CD4-positive, alpha-beta memory T cell (primary cell): ENCODE measurements around the gene SCN1A. TPM values are rescaled to one million over a fixed set of nuclear protein-coding genes. Genes with fewer than 3 reads are reported as not detected.
"Not testable (repeated sequence)": the region's sequence is repeated elsewhere in the genome, so short reads cannot be mapped to it uniquely, and the experiment has no call there.

Experiments
- CTCF ChIA-PET: fragments of 350-600 bp; sonication (Branson Sonifier 250); formaldehyde crosslinking; loops from one replicate; lab custom pipeline; 2021; ENCODE audit warnings: inconsistent platforms; ENCODE audit not compliant: partially characterized antibody; lab: Charles Lee
- POLR2A ChIA-PET: fragments of 350-600 bp; sonication (Branson Sonifier 250); formaldehyde crosslinking; loops from one replicate; lab custom pipeline; 2021; ENCODE audit not compliant: partially characterized antibody; lab: Charles Lee
- DNase-seq, 5 donors: peaks; one replicate each; pipeline versions ENCODE4 v3.0.0 to v3.0.0-alpha.2; 2020 to 2022; ENCODE audit warnings: mixed read lengths in 1 of 5
- H3K27ac ChIP-seq: one replicate; pipeline ENCODE4 v1.7.0; 2013; ENCODE audit warnings: low read depth, low read length
- H3K27me3 ChIP-seq: 2 replicates; pipeline ENCODE4 v1.7.0; 2013; ENCODE audit warnings: mild to moderate bottlenecking, low read length, moderate library complexity; ENCODE audit not compliant: insufficient read depth
- H3K36me3 ChIP-seq: 2 replicates; pipeline ENCODE4 v1.7.0; 2013; ENCODE audit warnings: mild to moderate bottlenecking, low read length, moderate library complexity; ENCODE audit not compliant: insufficient read depth
- H3K4me1 ChIP-seq: 2 replicates; pipeline ENCODE4 v1.7.0; 2013; ENCODE audit warnings: mild to moderate bottlenecking, low read length, moderate library complexity; ENCODE audit not compliant: insufficient read depth
- H3K4me3 ChIP-seq, 2 donors: one replicate each; pipeline ENCODE4 v1.7.0; 2013; ENCODE audit warnings: low read length in 2 of 2, mild to moderate bottlenecking in 1 of 2
- H3K9me3 ChIP-seq, 2 donors: one replicate each; pipeline ENCODE4 v1.7.0; 2013; ENCODE audit warnings: low read length in 2 of 2, control low read depth in 1 of 2; ENCODE audit not compliant: control insufficient read depth in 1 of 2
- H3K27ac Mint-ChIP-seq, 7 donors: one replicate each; pipeline ENCODE4 v1.8.0; 2020 to 2021; ENCODE audit warnings: mixed read lengths in 7 of 7, mild to moderate bottlenecking in 6 of 7, inconsistent platforms in 3 of 7, moderate library complexity in 3 of 7
- H3K27me3 Mint-ChIP-seq, 2 donors: one replicate each; pipeline ENCODE4 v1.8.0; 2020 to 2021; ENCODE audit warnings: mixed read lengths in 2 of 2
- H3K36me3 Mint-ChIP-seq, 2 donors: one replicate each; pipeline ENCODE4 v1.8.0; 2020 to 2021; ENCODE audit warnings: mixed read lengths in 2 of 2, inconsistent platforms in 1 of 2, mild to moderate bottlenecking in 1 of 2
- H3K4me1 Mint-ChIP-seq, 4 donors: one replicate each; pipeline ENCODE4 v1.8.0; 2020 to 2021; ENCODE audit warnings: mixed read lengths in 4 of 4, mild to moderate bottlenecking in 1 of 4
- H3K4me3 Mint-ChIP-seq, 8 donors: one replicate each; pipeline ENCODE4 v1.8.0; 2020 to 2021; ENCODE audit warnings: mixed read lengths in 8 of 8, mild to moderate bottlenecking in 7 of 8, moderate library complexity in 6 of 8, inconsistent platforms in 3 of 8
- H3K9me3 Mint-ChIP-seq, 8 donors: one replicate each; pipeline ENCODE4 v1.8.0; 2020 to 2021; ENCODE audit warnings: mixed read lengths in 8 of 8, mild to moderate bottlenecking in 5 of 8, inconsistent platforms in 3 of 8, moderate library complexity in 1 of 8
- intact Hi-C: fragments of 100-400 bp; cut with micrococcal nuclease; formaldehyde crosslinking; loops from one replicate; pipeline ENCODE4 v1.15.1; 2023
- polyA plus RNA-seq, 2 donors: library from polyadenylated mRNA; unstranded; fragments of 300-500 nt; fragmentation: Illumina TruSeq; gene quantifications; one replicate each; pipeline ENCODE4 v1.2.3, GENCODE V29; 2021
- total RNA-seq, 2 experiments: library from RNA; stranded (reverse); gene quantifications; one replicate each; pipeline ENCODE4 v1.2.3, GENCODE V29; 2021

Gene SCN1A
- total and polyA plus RNA-seq, 4 experiments from 2014 or later, result not detected

DNA sequence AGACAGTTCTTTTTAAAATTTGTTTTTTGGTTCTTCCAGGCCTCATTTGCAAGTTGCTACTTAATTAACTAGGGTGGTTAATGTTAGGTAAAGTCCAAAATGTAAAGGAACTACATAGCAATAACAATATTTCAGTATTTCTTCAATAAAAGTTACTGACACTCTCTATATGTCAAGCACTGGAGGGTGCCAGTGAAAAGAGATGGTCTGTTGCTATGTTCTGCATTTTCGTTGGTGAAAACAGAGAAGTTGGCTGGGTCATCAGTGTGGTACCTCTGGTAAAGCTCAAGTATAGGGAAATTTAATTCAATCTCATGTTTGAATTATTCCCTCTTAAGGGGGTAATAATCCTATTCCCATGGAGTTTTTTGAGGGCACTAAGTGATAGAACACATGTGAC lies 16.3 kb upstream of the SCN1A start:
- Mint-ChIP-seq H3K27ac (no peak overlapping the region), H3K27me3 (peaks cover 2% of the 10 kb centered on the region in 2 donors), H3K4me3 (no peak overlapping the region), H3K36me3 (no peaks in the 10 kb centered on the region), H3K9me3 (peaks cover 0 to 5% (median 0%) of the 10 kb centered on the region in 8 donors), H3K4me1 (no peaks in the 10 kb centered on the region)
- H3K27me3 ChIP-seq, result no peaks in the 10 kb centered on the region
- H3K9me3 ChIP-seq, result no peaks in the 10 kb centered on the region
- CTCF ChIA-PET, result no interaction called here
- no peak overlapping the region for H3K27ac ChIP-seq
- POLR2A ChIA-PET, result no interaction called here
- no peak for DNase-seq
- no peaks in the 10 kb centered on the region for H3K4me1 ChIP-seq
- H3K36me3 ChIP-seq, result no peaks in the 10 kb centered on the region
- no peak overlapping the region for H3K4me3 ChIP-seq
- intact Hi-C loops, result no loop called here

DNA sequence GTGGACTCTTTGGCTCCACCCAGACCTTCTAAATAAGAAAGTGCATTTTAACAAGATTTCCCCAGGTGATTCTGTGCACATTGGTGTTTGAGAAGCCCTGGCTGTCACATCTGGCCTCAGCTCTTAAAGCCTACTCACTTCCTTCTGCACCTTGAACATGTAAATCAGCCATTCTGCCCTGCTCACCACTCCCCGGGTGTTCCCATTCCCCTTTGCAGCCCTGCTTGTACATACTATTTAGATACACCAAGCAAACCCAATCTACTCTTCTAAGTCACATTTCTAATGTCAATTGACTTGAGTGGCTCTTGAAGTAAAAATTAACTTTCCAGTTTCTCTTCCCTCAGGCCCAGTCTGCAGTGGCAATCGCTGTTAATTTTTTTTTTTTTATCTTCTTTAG lies 13.1 kb upstream of the SCN1A start:
- CTCF ChIA-PET, result interaction anchor here (1.1 to 1.2 kb wide), 2 partner anchors 9 to 17 kb away, joined by 3 read pairs; no protein-coding TSS in a partner anchor

DNA sequence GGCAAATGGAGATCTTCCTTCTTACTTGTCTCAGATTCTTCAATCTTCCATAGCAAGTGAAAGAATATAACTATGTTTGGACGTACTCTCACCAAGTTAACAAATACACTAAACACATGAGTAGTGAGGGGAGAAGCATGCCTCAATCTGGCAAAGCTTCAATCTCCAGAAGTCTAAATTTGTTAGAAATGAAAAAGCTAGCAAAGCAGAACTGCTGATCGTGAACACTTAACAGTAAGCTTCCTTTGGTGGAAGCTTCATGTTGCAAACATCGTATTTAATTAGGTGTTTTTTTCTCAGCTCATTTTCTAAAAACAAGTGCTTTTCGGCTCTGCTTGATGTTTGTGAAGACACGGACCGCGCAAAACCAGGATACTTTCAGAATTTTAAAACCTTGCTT lies 12.7 kb upstream of the SCN1A start:
- intact Hi-C loops, result no loop called here
- Mint-ChIP-seq H3K27me3 (peaks cover 0 to 4% of the 10 kb centered on the region in 2 donors), H3K4me1 (no peaks in the 10 kb centered on the region), H3K36me3 (no peaks in the 10 kb centered on the region), H3K27ac (no peak overlapping the region), H3K4me3 (no peak overlapping the region), H3K9me3 (peaks cover 0 to 8% (median 0%) of the 10 kb centered on the region in 8 donors)
- H3K36me3 ChIP-seq, result no peaks in the 10 kb centered on the region
- ChIA-PET POLR2A (no interaction called here), CTCF (interaction anchor here (1.1 to 1.2 kb wide), 3 partner anchors 10 to 16 kb away, joined by 3 to 6 read pairs (median 3); partner anchors contain the start of gene SCN1A)
- H3K27ac ChIP-seq, result no peak overlapping the region
- H3K27me3 ChIP-seq, result no peaks in the 10 kb centered on the region
- no peak for DNase-seq
- no peaks in the 10 kb centered on the region for H3K4me1 ChIP-seq
- H3K9me3 ChIP-seq, result no peaks in the 10 kb centered on the region
- no peak overlapping the region for H3K4me3 ChIP-seq

More for the DNA sequence above, 13.1 kb upstream of the SCN1A start:
- H3K4me1 ChIP-seq, result no peaks in the 10 kb centered on the region
- no peak overlapping the region for H3K27ac ChIP-seq
- Mint-ChIP-seq H3K36me3 (no peaks in the 10 kb centered on the region), H3K27me3 (peaks cover 2 to 4% of the 10 kb centered on the region in 2 donors), H3K9me3 (peaks cover 0 to 8% (median 0%) of the 10 kb centered on the region in 8 donors), H3K4me3 (no peak overlapping the region), H3K4me1 (no peaks in the 10 kb centered on the region), H3K27ac (no peak overlapping the region)
- POLR2A ChIA-PET, result no interaction called here
- no peak for DNase-seq
- H3K4me3 ChIP-seq, result no peak overlapping the region
- intact Hi-C loops, result no loop called here
- no peaks in the 10 kb centered on the region for H3K27me3 ChIP-seq
- H3K36me3 ChIP-seq, result no peaks in the 10 kb centered on the region
- no peaks in the 10 kb centered on the region for H3K9me3 ChIP-seq

- intact Hi-C loops, result not testable (repeated sequence)
These were observed 11.7 kb upstream of the SCN1A start for GRCh38 chr2:166139479-166139878.

DNA sequence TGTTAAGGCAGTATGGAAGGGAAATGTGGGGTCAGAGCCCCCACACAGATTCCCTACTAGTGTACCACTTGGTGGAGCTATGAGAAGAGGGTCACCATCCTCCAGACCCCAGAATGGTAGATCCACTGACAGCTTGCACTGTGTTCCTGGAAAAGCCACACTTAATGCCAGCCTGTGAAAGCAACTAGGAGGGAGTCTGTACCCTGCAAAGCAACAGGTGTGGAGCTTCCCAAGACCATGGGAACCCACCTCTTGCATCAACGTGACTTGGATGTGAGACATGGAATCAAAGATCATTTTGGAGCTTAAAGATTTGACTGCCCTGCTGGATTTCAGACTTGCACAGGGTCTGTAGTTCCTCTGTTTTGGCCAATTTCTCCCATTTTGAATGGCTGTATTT lies 10.8 kb upstream of the SCN1A start:
- Histone ChIP-seq H3K27me3 (no peaks in the 10 kb centered on the region), H3K4me1 (no peaks in the 10 kb centered on the region), H3K4me3 (no peak overlapping the region), H3K36me3 (no peaks in the 10 kb centered on the region), H3K9me3 (no peaks in the 10 kb centered on the region), H3K27ac (no peak overlapping the region)
- no peaks in the 10 kb centered on the region for H3K36me3 Mint-ChIP-seq
- H3K4me3 Mint-ChIP-seq, result no peak overlapping the region
- no peak for DNase-seq
- H3K4me1 Mint-ChIP-seq, result no peaks in the 10 kb centered on the region
- CTCF ChIA-PET, result interaction anchor here (1.5 kb wide), 1 partner anchor 11 kb away, joined by 6 read pairs; the partner anchor contains the start of gene SCN1A
- intact Hi-C loops, result no loop called here
- H3K27me3 Mint-ChIP-seq, result peaks cover 2 to 5% of the 10 kb centered on the region in 2 donors
- POLR2A ChIA-PET, result no interaction called here
- H3K27ac Mint-ChIP-seq, result no peak overlapping the region
- H3K9me3 Mint-ChIP-seq, result peaks cover 0 to 8% (median 0%) of the 10 kb centered on the region in 8 donors

More at GRCh38 chr2:166139479-166139878, 11.7 kb upstream of the SCN1A start:
- H3K4me3 ChIP-seq, H3K27me3 ChIP-seq, H3K9me3 Mint-ChIP-seq, H3K4me1 ChIP-seq, H3K36me3 Mint-ChIP-seq, H3K36me3 ChIP-seq, H3K27ac Mint-ChIP-seq, DNase-seq, H3K9me3 ChIP-seq, H3K4me3 Mint-ChIP-seq, H3K4me1 Mint-ChIP-seq, POLR2A ChIA-PET, H3K27ac ChIP-seq, H3K27me3 Mint-ChIP-seq: not testable (repeated sequence)
- CTCF ChIA-PET, result interaction anchor here (1.2 kb wide), 1 partner anchor 11 kb away, joined by 6 read pairs; the partner anchor contains the start of gene SCN1A

DNA sequence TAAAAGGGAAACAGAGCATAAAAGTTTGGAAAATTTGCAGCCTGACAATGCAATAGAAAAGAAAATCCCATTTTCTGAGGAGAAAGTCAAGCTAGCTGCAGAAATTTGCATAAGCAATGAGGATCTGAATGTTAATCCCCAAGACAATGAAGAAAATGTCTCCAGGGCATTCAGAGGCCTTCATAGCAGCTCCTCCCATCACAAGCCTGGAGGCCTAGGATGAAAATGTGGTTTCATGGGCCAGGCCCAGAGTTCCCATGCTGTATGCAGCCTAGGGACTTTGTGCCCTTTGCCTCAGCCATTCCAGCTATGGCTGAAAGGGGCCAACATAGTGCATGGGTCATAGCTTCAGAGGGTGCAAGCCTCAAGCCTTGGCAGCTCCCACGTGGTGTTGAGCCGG lies 10.3 kb upstream of the SCN1A start:
- intact Hi-C loops, result no loop called here
- no peaks in the 10 kb centered on the region for H3K27me3 ChIP-seq
- peaks cover 0 to 8% (median 0%) of the 10 kb centered on the region in 8 donors for H3K9me3 Mint-ChIP-seq
- no peaks in the 10 kb centered on the region for H3K4me1 Mint-ChIP-seq
- no peak overlapping the region for H3K27ac Mint-ChIP-seq
- no peak overlapping the region for H3K4me3 ChIP-seq
- no peaks in the 10 kb centered on the region for H3K9me3 ChIP-seq
- no peaks in the 10 kb centered on the region for H3K4me1 ChIP-seq
- ChIA-PET CTCF (interaction anchor here (1.5 kb wide), 1 partner anchor 11 kb away, joined by 6 read pairs; the partner anchor contains the start of gene SCN1A), POLR2A (no interaction called here)
- no peak overlapping the region for H3K4me3 Mint-ChIP-seq
- H3K27me3 Mint-ChIP-seq, result peaks cover 2 to 5% of the 10 kb centered on the region in 2 donors
- H3K27ac ChIP-seq, result no peak overlapping the region
- H3K36me3 ChIP-seq, result no peaks in the 10 kb centered on the region
- H3K36me3 Mint-ChIP-seq, result no peaks in the 10 kb centered on the region
- DNase-seq, result no peak

GRCh38 chr2:166137331-166137730 lies 9.5 kb upstream of the SCN1A start:
- POLR2A ChIA-PET, result no interaction called here
- H3K27ac Mint-ChIP-seq, result no peak overlapping the region
- intact Hi-C loops, result no loop called here
- CTCF ChIA-PET, result interaction anchor here (1.5 kb wide), 1 partner anchor 10 kb away, joined by 6 read pairs; the partner anchor contains the start of gene SCN1A
- H3K9me3 Mint-ChIP-seq, result peaks cover 0 to 8% (median 0%) of the 10 kb centered on the region in 8 donors
- Histone ChIP-seq H3K4me1 (no peaks in the 10 kb centered on the region), H3K27me3 (no peaks in the 10 kb centered on the region), H3K4me3 (no peak overlapping the region), H3K9me3 (no peaks in the 10 kb centered on the region), H3K36me3 (no peaks in the 10 kb centered on the region), H3K27ac (no peak overlapping the region)
- no peak overlapping the region for H3K4me3 Mint-ChIP-seq
- peaks cover 2 to 5% of the 10 kb centered on the region in 2 donors for H3K27me3 Mint-ChIP-seq
- DNase-seq, result no peak
- no peaks in the 10 kb centered on the region for H3K36me3 Mint-ChIP-seq
- H3K4me1 Mint-ChIP-seq, result no peaks in the 10 kb centered on the region
